Liver (tissue), 9 donors: ENCODE results near the gene CBLC. TPM values are rescaled to one million over a fixed set of nuclear protein-coding genes. Genes with fewer than 3 reads are reported as not detected.

Experiments
- DNase-seq: peaks from one replicate; pipeline ENCODE4 v3.0.0-alpha.2; 2017; ENCODE audit warnings: low spot score
- H3K27ac ChIP-seq, 2 donors: one replicate each; pipeline ENCODE4 v1.7.0; 2013; ENCODE audit warnings: inconsistent platforms in 2 of 2, low read length in 2 of 2, control low read depth in 1 of 2, low read depth in 1 of 2, mild to moderate bottlenecking in 1 of 2
- H3K27me3 ChIP-seq, 4 donors: one replicate each; pipeline versions ENCODE4 v1.6.1 to v1.7.0; 2013; ENCODE audit warnings: low read length in 3 of 4, inconsistent platforms in 1 of 4, mild to moderate bottlenecking in 1 of 4, moderate library complexity in 1 of 4; ENCODE audit not compliant: control insufficient read depth in 4 of 4, insufficient read depth in 4 of 4
- H3K36me3 ChIP-seq, 4 donors: one replicate each; pipeline versions ENCODE4 v1.6.1 to v1.7.0; 2013; ENCODE audit warnings: low read length in 3 of 4, mild to moderate bottlenecking in 3 of 4, low read depth in 1 of 4, moderate library complexity in 1 of 4; ENCODE audit not compliant: control insufficient read depth in 4 of 4, insufficient read depth in 3 of 4
- H3K4me1 ChIP-seq, 4 donors: one replicate each; pipeline versions ENCODE4 v1.6.1 to v1.7.0; 2013; ENCODE audit warnings: low read length in 3 of 4, mild to moderate bottlenecking in 3 of 4, moderate library complexity in 1 of 4; ENCODE audit not compliant: control insufficient read depth in 4 of 4, insufficient read depth in 4 of 4
- H3K4me3 ChIP-seq, 3 donors: one replicate each; pipeline versions ENCODE4 v1.6.1 to v1.7.0; 2013; ENCODE audit warnings: low read length in 3 of 3, control low read depth in 1 of 3, low read depth in 1 of 3, mild to moderate bottlenecking in 1 of 3
- H3K9ac ChIP-seq, 2 donors: one replicate each; pipeline ENCODE4 v1.7.0; 2013; ENCODE audit warnings: low read length in 2 of 2, mild to moderate bottlenecking in 2 of 2, moderate library complexity in 2 of 2, control low read depth in 1 of 2, low read depth in 1 of 2
- H3K9me3 ChIP-seq, 4 donors: one replicate each; pipeline versions ENCODE4 v1.6.1 to v1.7.0; 2013; ENCODE audit warnings: low read length in 3 of 4; ENCODE audit not compliant: control insufficient read depth in 4 of 4
- CTCF ChIP-seq: fragments of 150-350 bp; IDR thresholded peaks from 2 replicates; pipeline ENCODE4 v1.5.1; 2017; ENCODE audit warnings: improper control_type of control experiment, low read depth, low read length; ENCODE audit not compliant: missing input control
- FOXA1 ChIP-seq: IDR thresholded peaks from 2 replicates; pipeline ENCODE4 v1.6.1; 2016; ENCODE audit warnings: antibody characterized with exemption
- HNF4A ChIP-seq, 2 donors: conservative IDR thresholded peaks; 2 replicates each; pipeline ENCODE4 v1.6.1; 2016; ENCODE audit warnings: antibody characterized with exemption in 2 of 2, mild to moderate bottlenecking in 2 of 2
- HNF4G ChIP-seq: IDR thresholded peaks from 2 replicates; pipeline ENCODE4 v1.6.1; 2016; ENCODE audit warnings: antibody characterized with exemption
- JUND ChIP-seq, 2 donors: IDR thresholded peaks; 2 replicates each; pipeline ENCODE4 v1.6.1; 2016; ENCODE audit warnings: antibody characterized with exemption in 2 of 2
- NR2F2 ChIP-seq: IDR thresholded peaks from 2 replicates; pipeline ENCODE4 v1.6.1; 2016; ENCODE audit warnings: antibody characterized with exemption
- RAD21 ChIP-seq, 2 donors: IDR thresholded peaks; 2 replicates each; pipeline ENCODE4 v1.6.1; 2016; ENCODE audit warnings: antibody characterized with exemption in 2 of 2, mild to moderate bottlenecking in 2 of 2
- RXRA ChIP-seq, 2 donors: IDR thresholded peaks; 2 replicates each; pipeline ENCODE4 v1.6.1; 2017 to 2018; ENCODE audit warnings: antibody characterized with exemption in 2 of 2, mild to moderate bottlenecking in 1 of 2
- SP1 ChIP-seq: IDR thresholded peaks from 2 replicates; pipeline ENCODE4 v1.6.1; 2018; ENCODE audit warnings: antibody characterized with exemption, mild to moderate bottlenecking
- TAF1 ChIP-seq: conservative IDR thresholded peaks from 2 replicates; pipeline ENCODE4 v1.6.1; 2016; ENCODE audit warnings: antibody characterized with exemption, mild to moderate bottlenecking
- YY1 ChIP-seq: IDR thresholded peaks from 2 replicates; pipeline ENCODE4 v1.6.1; 2016; ENCODE audit warnings: antibody characterized with exemption, mild to moderate bottlenecking
- ZBTB33 ChIP-seq: IDR thresholded peaks from 2 replicates; pipeline ENCODE4 v1.6.1; 2016; ENCODE audit warnings: antibody characterized with exemption
- WGBS: extraction: QIAGEN DNeasy Blood & Tissue Kit; methylation state at CpG from one replicate; pipeline ENCODE4 v1.1.7; 2013; 5-methylcytosine and 5-hydroxymethylcytosine counted together
- polyA plus RNA-seq, 2 donors: library from polyadenylated mRNA; stranded (reverse) in 1 of 2; unstranded in 1 of 2; fragments of 200-250 nt in 1 of 2; fragments of >200 nt in 1 of 2; fragmentation: Nextera tagmentation in 1 of 2; extraction: Ambion mirVana in 1 of 2; gene quantifications; one replicate each; pipeline versions ENCODE4 v1.2.1 to v1.2.3, GENCODE V29; 2013 to 2015
- total RNA-seq, 2 donors: library from RNA; depleted of rRNA; stranded (reverse); fragments of >200 nt; gene quantifications; one replicate each; pipeline ENCODE4 v1.2.3, GENCODE V29; 2014
- TF ChIP-seq, protein P1 (sequence below): IDR thresholded peaks from 2 replicates; pipeline ENCODE4 v1.6.1; 2016; ENCODE audit warnings: antibody characterized with exemption
- TF ChIP-seq, protein P2 (sequence below): IDR thresholded peaks from 2 replicates; pipeline ENCODE4 v1.6.1; 2016; ENCODE audit warnings: antibody characterized with exemption
- donor health status: healthy.
- donor health status: healthy.
- donor health status: healthy.
- donor health status: healthy.
- donor health status: healthy.

Gene CBLC
- total and polyA plus RNA-seq, 4 donors: 2.1 to 14.0 (median 8.8) TPM

DNA sequence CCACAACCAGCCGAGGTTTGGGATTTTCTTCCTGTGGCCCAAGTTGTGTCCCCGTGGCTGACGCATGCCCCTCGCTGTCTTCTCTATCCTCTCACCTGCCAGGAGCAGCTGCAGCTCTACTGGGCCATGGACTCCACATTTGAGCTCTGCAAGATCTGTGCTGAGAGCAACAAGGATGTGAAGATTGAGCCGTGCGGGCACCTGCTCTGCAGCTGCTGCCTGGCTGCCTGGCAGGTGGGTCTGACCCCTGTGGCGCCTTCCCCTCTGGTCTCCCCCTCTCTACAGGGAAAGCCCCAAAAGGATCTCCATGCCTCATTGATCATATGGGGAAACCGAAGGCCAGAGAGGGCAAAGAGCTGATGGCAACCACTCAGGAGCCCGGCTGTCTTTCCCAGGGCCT, 14.6 kb downstream of the CBLC start:
- WGBS: 93% methylated on average over 9 of the region's 9 CpGs
- Histone ChIP-seq H3K4me1 (peaks cover 5 to 11% (median 10%) of the 10 kb centered on the region in 4 donors), H3K36me3 (peaks cover 0 to 26% (median 8%) of the 10 kb centered on the region in 4 donors), H3K9me3 (no peaks in the 10 kb centered on the region), H3K9ac (no peak overlapping the region), H3K4me3 (no peak overlapping the region), H3K27ac (no peak overlapping the region), H3K27me3 (no peaks in the 10 kb centered on the region)
- DNase-seq: no peak
- TF ChIP-seq YY1: no peak
- TF ChIP-seq FOXA1: no peak
- TF ChIP-seq HNF4A (conservative IDR thresholded peaks at IDR 0.05): no peak
- TF ChIP-seq HNF4G: no peak

- H3K27me3 ChIP-seq: no peaks in the 10 kb centered on the region
- H3K27ac ChIP-seq: no peak overlapping the region
- H3K4me3 ChIP-seq: no peak overlapping the region
- 93% methylated on average over 4 of the region's 4 CpGs for WGBS
- H3K4me1 ChIP-seq: peaks cover 7 to 15% (median 12%) of the 10 kb centered on the region in 4 donors
- no peaks in the 10 kb centered on the region for H3K9me3 ChIP-seq
- peaks cover 0 to 20% (median 5%) of the 10 kb centered on the region in 4 donors for H3K36me3 ChIP-seq
- no peak for DNase-seq
- H3K9ac ChIP-seq: no peak overlapping the region
- TF ChIP-seq CTCF: no peak
- TF ChIP-seq, protein P1, sequence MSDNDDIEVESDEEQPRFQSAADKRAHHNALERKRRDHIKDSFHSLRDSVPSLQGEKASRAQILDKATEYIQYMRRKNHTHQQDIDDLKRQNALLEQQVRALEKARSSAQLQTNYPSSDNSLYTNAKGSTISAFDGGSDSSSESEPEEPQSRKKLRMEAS: no peak
Observed at GRCh38 chr19:44794610-44795009, 16.9 kb downstream of the CBLC start.

DNA sequence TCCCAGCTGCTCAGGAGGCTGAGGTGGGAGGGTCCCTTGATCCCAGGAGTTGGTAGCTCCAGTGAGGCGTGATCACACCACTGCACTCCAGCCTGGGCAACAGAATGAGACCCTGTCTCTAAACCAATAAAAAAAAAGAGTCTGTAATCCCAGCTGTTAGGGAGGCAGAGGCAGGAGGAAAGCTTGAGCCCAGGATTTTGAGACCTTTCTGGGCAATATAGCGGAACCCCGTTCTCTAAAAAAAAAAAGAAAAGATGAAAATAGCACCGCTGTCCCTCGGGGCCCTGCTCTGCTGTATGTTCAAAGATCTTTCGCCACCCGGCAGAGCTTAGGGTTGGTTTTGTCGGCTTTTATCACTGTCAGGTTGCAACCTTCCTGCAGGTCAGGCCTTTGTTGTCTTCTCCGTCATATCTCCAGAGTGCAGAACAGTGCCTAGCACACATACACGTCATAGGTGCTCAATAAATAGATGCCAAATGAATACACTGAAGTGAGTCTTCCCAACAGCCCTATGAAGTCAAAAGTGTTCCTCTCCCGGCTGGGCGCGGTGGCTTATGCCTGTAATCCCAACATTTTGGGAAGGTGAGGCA, 17.8 kb downstream of the CBLC start:
- no peaks in the 10 kb centered on the region for H3K9me3 ChIP-seq
- TF ChIP-seq RXRA (IDR thresholded peaks at IDR 0.05): no peak
- TF ChIP-seq, protein P2, sequence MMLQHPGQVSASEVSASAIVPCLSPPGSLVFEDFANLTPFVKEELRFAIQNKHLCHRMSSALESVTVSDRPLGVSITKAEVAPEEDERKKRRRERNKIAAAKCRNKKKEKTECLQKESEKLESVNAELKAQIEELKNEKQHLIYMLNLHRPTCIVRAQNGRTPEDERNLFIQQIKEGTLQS: no peak
- TF ChIP-seq HNF4A (conservative IDR thresholded peaks at IDR 0.05): no peak
- TF ChIP-seq, protein P1: no peak
- TF ChIP-seq NR2F2: no peak
- TF ChIP-seq ZBTB33: no peak
- TF ChIP-seq JUND (IDR thresholded peaks at IDR 0.05): no peak
- TF ChIP-seq YY1: no peak
- no peak for TF ChIP-seq SP1
- no peak for TF ChIP-seq RAD21 (IDR thresholded peaks at IDR 0.05)
- TF ChIP-seq TAF1: no peak

More for the DNA sequence above, 17.8 kb downstream of the CBLC start:
- no peak overlapping the region for H3K9ac ChIP-seq
- H3K36me3 ChIP-seq: peaks cover 0 to 16% (median 2%) of the 10 kb centered on the region in 4 donors
- peak overlapping the region in 1 of 2 donors; percentile 48 for H3K27ac ChIP-seq
- peaks cover 10 to 23% (median 20%) of the 10 kb centered on the region in 4 donors for H3K4me1 ChIP-seq
- no peaks in the 10 kb centered on the region for H3K27me3 ChIP-seq
- WGBS: 90% methylated on average over 13 of the region's 13 CpGs
- no peak for DNase-seq
- no peak overlapping the region for H3K4me3 ChIP-seq
